Peyer's patch (tissue), 4 donors: ENCODE measurements around the gene RAD51C. TPM values are rescaled to one million over a fixed set of nuclear protein-coding genes. Genes with fewer than 3 reads are reported as not detected.
"Not testable (repeated sequence)": the region's sequence is repeated elsewhere in the genome, so short reads cannot be mapped to it uniquely, and the experiment has no call there.

Experiments used
- DNase-seq, 3 donors: peaks; one replicate each; pipeline ENCODE4 v3.0.0-alpha.2; 2017 to 2019
- H3K27ac ChIP-seq, 4 donors: fragments of 200-600 bp; sonication (generic); one replicate each; pipeline ENCODE4 v1.5.1; 2016 to 2019
- H3K27me3 ChIP-seq, 2 donors: fragments of 200-600 bp; sonication (generic); one replicate each; pipeline ENCODE4 v1.5.1; 2019
- H3K36me3 ChIP-seq, 3 donors: fragments of 200-600 bp; sonication (generic); one replicate each; pipeline ENCODE4 v1.5.1; 2016 to 2019
- H3K4me1 ChIP-seq, 4 donors: fragments of 200-600 bp; sonication (generic); one replicate each; pipeline ENCODE4 v1.5.1; 2016 to 2019
- H3K4me3 ChIP-seq, 4 donors: fragments of 200-600 bp; sonication (generic); 1 replicate in 3 of 4; 2 replicates in 1 of 4; pipeline ENCODE4 v1.5.1; 2016 to 2019; ENCODE audit warnings: mild to moderate bottlenecking in 1 of 4
- H3K9me3 ChIP-seq, 4 donors: fragments of 200-600 bp; sonication (generic); one replicate each; pipeline ENCODE4 v1.5.1; 2016 to 2019; ENCODE audit warnings: mild to moderate bottlenecking in 1 of 4
- POLR2A ChIP-seq, 2 donors: fragments of 450-650 bp; IDR thresholded peaks; one replicate each; pipeline ENCODE4 v1.5.1; 2017; ENCODE audit warnings: antibody characterized with exemption in 2 of 2, mild to moderate bottlenecking in 2 of 2, moderate library complexity in 2 of 2
- total RNA-seq, 4 donors: library from RNA; depleted of rRNA; stranded (reverse); fragments of >200 nt; gene quantifications; one replicate each; pipeline ENCODE4 v1.1.0, GENCODE V29; 2016
- TF ChIP-seq, protein P1 (sequence below), 6 experiments: fragments of 450-650 bp in 4 of 6; fragments of 200-600 bp in 2 of 6; sonication (generic) in 1 of 6; IDR thresholded peaks; one replicate each; pipeline ENCODE4 v1.5.1; 2017 to 2019; ENCODE audit warnings: antibody characterized with exemption in 6 of 6, mild to moderate bottlenecking in 3 of 6, moderate library complexity in 1 of 6

Gene RAD51C
- total RNA-seq, 4 donors from 2014 or later: 4.0 to 41.3 (median 8.3) TPM

DNA sequence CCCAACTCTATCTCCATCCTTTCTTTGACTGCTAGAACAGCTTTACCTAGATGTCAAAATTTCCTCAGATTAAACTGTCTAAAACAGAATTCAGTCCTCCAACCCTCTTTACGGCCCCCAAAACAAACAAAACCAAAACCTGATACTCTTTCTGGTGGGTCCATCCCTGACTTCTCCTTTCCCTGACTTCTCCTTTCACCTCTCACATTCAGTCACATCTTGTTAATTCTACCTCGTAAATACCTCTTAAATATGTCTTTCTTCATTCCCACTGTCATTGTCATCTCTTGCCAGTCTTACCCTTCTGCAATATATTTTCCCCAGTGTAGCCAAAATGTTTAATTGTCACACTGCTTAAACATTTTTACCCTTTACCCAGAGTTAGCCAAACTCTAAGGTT is 67.8 kb downstream of the RAD51C start:
- no peak for TF ChIP-seq POLR2A (IDR thresholded peaks at IDR 0.05)
- TF ChIP-seq, protein P1, sequence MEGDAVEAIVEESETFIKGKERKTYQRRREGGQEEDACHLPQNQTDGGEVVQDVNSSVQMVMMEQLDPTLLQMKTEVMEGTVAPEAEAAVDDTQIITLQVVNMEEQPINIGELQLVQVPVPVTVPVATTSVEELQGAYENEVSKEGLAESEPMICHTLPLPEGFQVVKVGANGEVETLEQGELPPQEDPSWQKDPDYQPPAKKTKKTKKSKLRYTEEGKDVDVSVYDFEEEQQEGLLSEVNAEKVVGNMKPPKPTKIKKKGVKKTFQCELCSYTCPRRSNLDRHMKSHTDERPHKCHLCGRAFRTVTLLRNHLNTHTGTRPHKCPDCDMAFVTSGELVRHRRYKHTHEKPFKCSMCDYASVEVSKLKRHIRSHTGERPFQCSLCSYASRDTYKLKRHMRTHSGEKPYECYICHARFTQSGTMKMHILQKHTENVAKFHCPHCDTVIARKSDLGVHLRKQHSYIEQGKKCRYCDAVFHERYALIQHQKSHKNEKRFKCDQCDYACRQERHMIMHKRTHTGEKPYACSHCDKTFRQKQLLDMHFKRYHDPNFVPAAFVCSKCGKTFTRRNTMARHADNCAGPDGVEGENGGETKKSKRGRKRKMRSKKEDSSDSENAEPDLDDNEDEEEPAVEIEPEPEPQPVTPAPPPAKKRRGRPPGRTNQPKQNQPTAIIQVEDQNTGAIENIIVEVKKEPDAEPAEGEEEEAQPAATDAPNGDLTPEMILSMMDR (IDR thresholded peaks at IDR 0.05): no peak
- H3K4me1 ChIP-seq: peaks cover 0 to 19% (median 13%) of the 10 kb centered on the region in 4 donors
- H3K4me3 ChIP-seq: no peak overlapping the region
- DNase-seq: no peak
- H3K36me3 ChIP-seq: no peaks in the 10 kb centered on the region
- no peaks in the 10 kb centered on the region for H3K27me3 ChIP-seq
- H3K9me3 ChIP-seq: no peaks in the 10 kb centered on the region
- H3K27ac ChIP-seq: no peak overlapping the region

- Histone ChIP-seq H3K9me3 (no peaks in the 10 kb centered on the region), H3K27ac (no peak overlapping the region), H3K4me1 (no peaks in the 10 kb centered on the region), H3K4me3 (no peak overlapping the region), H3K36me3 (no peaks in the 10 kb centered on the region), H3K27me3 (no peaks in the 10 kb centered on the region)
- TF ChIP-seq POLR2A (IDR thresholded peaks at IDR 0.05): no peak
- TF ChIP-seq, protein P1 (IDR thresholded peaks at IDR 0.05): no peak
- DNase-seq: no peak
These were observed 70.9 kb downstream of the RAD51C start for GRCh38 chr17:58763263-58763662.

- no peak for DNase-seq
- no peak for TF ChIP-seq POLR2A (IDR thresholded peaks at IDR 0.05)
- TF ChIP-seq, protein P1 (IDR thresholded peaks at IDR 0.05): no peak
- no peaks in the 10 kb centered on the region for H3K4me1 ChIP-seq
- no peak overlapping the region for H3K4me3 ChIP-seq
- H3K27ac ChIP-seq: no peak overlapping the region
- no peaks in the 10 kb centered on the region for H3K27me3 ChIP-seq
- H3K36me3 ChIP-seq: no peaks in the 10 kb centered on the region
- no peaks in the 10 kb centered on the region for H3K9me3 ChIP-seq
These were observed 72.0 kb downstream of the RAD51C start for GRCh38 chr17:58764373-58764772.

- H3K27ac ChIP-seq, H3K4me3 ChIP-seq, H3K36me3 ChIP-seq, DNase-seq, H3K4me1 ChIP-seq, H3K27me3 ChIP-seq, H3K9me3 ChIP-seq: not testable (repeated sequence)
These were observed 86.1 kb downstream of the RAD51C start for GRCh38 chr17:58778482-58778881.

DNA sequence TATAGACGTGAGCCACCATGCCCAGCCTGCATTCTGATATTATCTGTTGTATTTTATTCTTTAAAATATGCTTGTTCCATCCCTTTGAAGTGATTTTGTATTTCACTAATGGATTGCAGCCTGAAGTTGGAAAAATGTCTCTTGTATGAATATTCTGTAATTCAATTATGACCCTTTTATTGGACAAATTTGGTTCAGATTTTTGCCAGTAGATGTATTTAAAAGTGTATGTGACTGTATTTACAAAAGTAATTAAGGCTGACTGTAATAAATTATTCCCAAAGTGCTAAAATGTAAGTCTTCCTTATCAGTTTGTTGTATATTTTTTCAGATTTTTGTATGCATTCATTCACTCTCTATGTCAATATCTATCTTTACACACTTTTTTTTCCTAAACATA is 87.0 kb downstream of the RAD51C start:
- Histone ChIP-seq H3K36me3 (no peaks in the 10 kb centered on the region), H3K4me1 (no peaks in the 10 kb centered on the region), H3K4me3 (no peak overlapping the region), H3K27me3 (no peaks in the 10 kb centered on the region), H3K27ac (no peak overlapping the region), H3K9me3 (no peaks in the 10 kb centered on the region)
- no peak for TF ChIP-seq POLR2A (IDR thresholded peaks at IDR 0.05)
- TF ChIP-seq, protein P1 (IDR thresholded peaks at IDR 0.05): no peak
- DNase-seq: no peak

- H3K4me1 ChIP-seq: no peaks in the 10 kb centered on the region
- H3K4me3 ChIP-seq: no peak overlapping the region
- no peak for DNase-seq
- H3K27me3 ChIP-seq: no peaks in the 10 kb centered on the region
- no peaks in the 10 kb centered on the region for H3K9me3 ChIP-seq
- no peaks in the 10 kb centered on the region for H3K36me3 ChIP-seq
- no peak overlapping the region for H3K27ac ChIP-seq
- TF ChIP-seq, protein P1 (IDR thresholded peaks at IDR 0.05): no peak
- TF ChIP-seq POLR2A (IDR thresholded peaks at IDR 0.05): no peak
These were observed 91.0 kb downstream of the RAD51C start for GRCh38 chr17:58783380-58783779.
